ENCODE data around the gene BTG4.

The BTG4 gene

GRCh38 chr11:111537336-111537860, 25.2 kb upstream of the BTG4 start:
- DNase-seq (ENCODE audit: low read depth): no peak

- DNase-seq (ENCODE audit: low read depth): no peak
Observed at GRCh38 chr11:111535281-111535680, 23.1 kb upstream of the BTG4 start.

- no peak for DNase-seq (ENCODE audit: low read depth)
Observed at GRCh38 chr11:111532365-111532709, 20.2 kb upstream of the BTG4 start.

- no peak for DNase-seq (ENCODE audit: low read depth)
Observed at GRCh38 chr11:111531687-111532364, 19.6 kb upstream of the BTG4 start.

GRCh38 chr11:111531136-111531535, 18.9 kb upstream of the BTG4 start:
- no peak for DNase-seq (ENCODE audit: low read depth)

- no peak for DNase-seq (ENCODE audit: low read depth)
Observed at GRCh38 chr11:111530091-111530490, 17.9 kb upstream of the BTG4 start.

- DNase-seq (ENCODE audit: low read depth): no peak
Observed at GRCh38 chr11:111528557-111528956, 16.4 kb upstream of the BTG4 start.

GRCh38 chr11:111527279-111527678, 15.1 kb upstream of the BTG4 start:
- no peak for DNase-seq (ENCODE audit: low read depth)

- DNase-seq (ENCODE audit: low read depth): no peak
Observed at GRCh38 chr11:111526501-111526900, 14.3 kb upstream of the BTG4 start.

- DNase-seq (ENCODE audit: low read depth): no peak
Observed at GRCh38 chr11:111525456-111525855, 13.3 kb upstream of the BTG4 start.

- no peak for DNase-seq (ENCODE audit: low read depth)
Observed at GRCh38 chr11:111524056-111524455, 11.9 kb upstream of the BTG4 start.

- no peak for DNase-seq (ENCODE audit: low read depth)
Observed at GRCh38 chr11:111523343-111523742, 11.2 kb upstream of the BTG4 start.

- DNase-seq (ENCODE audit: low read depth): no peak
Observed at GRCh38 chr11:111522426-111522825, 10.2 kb upstream of the BTG4 start.

GRCh38 chr11:111521135-111521534, 8.9 kb upstream of the BTG4 start:
- no peak for DNase-seq (ENCODE audit: low read depth)

GRCh38 chr11:111520560-111520959, 8.4 kb upstream of the BTG4 start:
- DNase-seq (ENCODE audit: low read depth): no peak

GRCh38 chr11:111518668-111519067, 6.5 kb upstream of the BTG4 start:
- DNase-seq (ENCODE audit: low read depth): no peak

GRCh38 chr11:111515591-111515990, 3.4 kb upstream of the BTG4 start:
- DNase-seq (ENCODE audit: low read depth): no peak

GRCh38 chr11:111514216-111515031, 2.2 kb upstream of the BTG4 start, which contains the start of gene HOATZ:
TSS of gene HOATZ (plus strand) at chr11:111514778. CDS start at chr11:111514785, 7 bp downstream.
- DNase-seq (ENCODE audit: low read depth): no peak

GRCh38 chr11:111513240-111513605, 1.0 kb upstream of the BTG4 start:
- no peak for DNase-seq (ENCODE audit: low read depth)

GRCh38 chr11:111510311-111510710, 1.9 kb downstream of the BTG4 start:
- no peak for DNase-seq (ENCODE audit: low read depth)

GRCh38 chr11:111502611-111503010, 9.6 kb downstream of the BTG4 start:
- DNase-seq (ENCODE audit: low read depth): no peak

- DNase-seq (ENCODE audit: low read depth): no peak
Observed at GRCh38 chr11:111500481-111500880, 11.7 kb downstream of the BTG4 start.

GRCh38 chr11:111499483-111499882, 12.7 kb downstream of the BTG4 start:
- no peak for DNase-seq (ENCODE audit: low read depth)

Data from stimulated activated CD8-positive, alpha-beta memory T cell treated with anti-CD3 and anti-CD28 coated beads, Interleukin-15, amount 100 ng/mL, for 1 hour (primary cell).